HepG2 (cell line): Measurements from ENCODE around the gene KLHL36. TPM values are rescaled to one million over a fixed set of nuclear protein-coding genes. Genes with fewer than 3 reads are reported as not detected.

ENCODE experiments used
- HIVEP1 ChIP-seq: sonication (generic); formaldehyde crosslinking; IDR thresholded peaks from 2 replicates; pipeline ENCODE4 v1.4.0; 2020; ENCODE audit warnings: mild to moderate bottlenecking, missing genetic modification reagents
- RFX3 ChIP-seq: IDR thresholded peaks from 2 replicates; pipeline ENCODE4 v1.6.1; 2016; ENCODE audit warnings: missing biosample characterization, missing genetic modification reagents
- SMAD9 ChIP-seq: sonication (generic); formaldehyde crosslinking; IDR thresholded peaks from 2 replicates; pipeline ENCODE4 v1.5.1; 2020; ENCODE audit warnings: mild to moderate bottlenecking, missing genetic modification reagents
- ZNF138 ChIP-seq: sonication (generic); formaldehyde crosslinking; IDR thresholded peaks from 2 replicates; pipeline ENCODE4 v1.5.0; 2020; ENCODE audit warnings: mild to moderate bottlenecking, low read depth, missing genetic modification reagents
- ZNF564 ChIP-seq: sonication (generic); formaldehyde crosslinking; IDR thresholded peaks from 2 replicates; pipeline ENCODE4 v1.8.1; 2023; ENCODE audit warnings: mild to moderate bottlenecking, missing genetic modification reagents
- ZNF883 ChIP-seq: sonication (generic); formaldehyde crosslinking; IDR thresholded peaks from 2 replicates; pipeline ENCODE4 v1.5.1; 2020; ENCODE audit warnings: mild to moderate bottlenecking, missing genetic modification reagents; ENCODE audit errors: not compliant biosample characterization
- polyA plus RNA-seq, 8 experiments: library from polyadenylated mRNA; depleted of rRNA in 3 of 8; stranded (reverse) in 7 of 8; unstranded in 1 of 8; fragments of >200 nt; fragmentation: Illumina TruSeq in 4 of 8; extraction: Trizol in 4 of 8; gene quantifications; 2 replicates each; pipeline versions ENCODE4 v1.2.1 to v1.2.3, GENCODE V29; 2011 to 2016; ENCODE audit warnings: low read depth in 4 of 8, missing spikeins in 1 of 8, mixed read lengths in 1 of 8; ENCODE audit not compliant: insufficient read depth in 1 of 8
- total RNA-seq, 5 experiments: library from RNA; depleted of rRNA; stranded (reverse); fragments of >200 nt; fragmentation: Illumina TruSeq; extraction: Trizol; gene quantifications; 2 replicates each; pipeline ENCODE4 v1.2.3, GENCODE V29; 2016; ENCODE audit warnings: low read depth in 1 of 5
- TF ChIP-seq, protein P1 (sequence below): sonication (generic); formaldehyde crosslinking; IDR thresholded peaks from 2 replicates; pipeline ENCODE4 v1.5.0; 2020; ENCODE audit warnings: mild to moderate bottlenecking, missing genetic modification reagents
- TF ChIP-seq, protein P2 (sequence below): sonication (generic); formaldehyde crosslinking; IDR thresholded peaks from 2 replicates; pipeline ENCODE4 v1.4.0; 2020; ENCODE audit warnings: missing genetic modification reagents, borderline replicate concordance
- TF ChIP-seq, protein P3 (sequence below): sonication (generic); formaldehyde crosslinking; IDR thresholded peaks from 2 replicates; pipeline ENCODE4 v1.5.0; 2020; ENCODE audit warnings: mild to moderate bottlenecking, missing genetic modification reagents, borderline replicate concordance

KLHL36 gene
- total and polyA plus RNA-seq, 2 of the 13 experiments (the other 11 are each of a cell fraction or from before 2014, with no cell fraction given): 24.3 to 26.0 TPM

DNA sequence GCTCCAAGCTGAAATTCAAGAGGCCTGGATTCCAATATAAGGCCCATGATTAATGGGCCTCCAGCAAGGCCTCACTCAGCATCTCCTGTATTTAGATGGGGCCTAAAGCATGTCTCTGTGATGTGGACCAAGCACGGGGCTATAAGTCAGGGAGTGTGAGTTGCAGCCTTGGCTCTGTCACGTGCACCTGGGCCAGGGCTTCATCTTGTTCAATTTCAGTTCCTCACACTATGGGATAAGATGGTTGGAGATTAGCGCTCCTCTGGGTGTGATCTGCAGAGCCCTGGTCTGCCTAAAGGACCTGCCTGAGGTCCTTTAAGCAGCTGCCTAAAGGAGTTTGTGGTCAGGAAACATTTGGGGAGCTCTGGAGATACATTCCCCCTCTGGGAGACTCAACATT is 25.2 kb downstream of the KLHL36 start (continued):
- TF ChIP-seq, protein P1, sequence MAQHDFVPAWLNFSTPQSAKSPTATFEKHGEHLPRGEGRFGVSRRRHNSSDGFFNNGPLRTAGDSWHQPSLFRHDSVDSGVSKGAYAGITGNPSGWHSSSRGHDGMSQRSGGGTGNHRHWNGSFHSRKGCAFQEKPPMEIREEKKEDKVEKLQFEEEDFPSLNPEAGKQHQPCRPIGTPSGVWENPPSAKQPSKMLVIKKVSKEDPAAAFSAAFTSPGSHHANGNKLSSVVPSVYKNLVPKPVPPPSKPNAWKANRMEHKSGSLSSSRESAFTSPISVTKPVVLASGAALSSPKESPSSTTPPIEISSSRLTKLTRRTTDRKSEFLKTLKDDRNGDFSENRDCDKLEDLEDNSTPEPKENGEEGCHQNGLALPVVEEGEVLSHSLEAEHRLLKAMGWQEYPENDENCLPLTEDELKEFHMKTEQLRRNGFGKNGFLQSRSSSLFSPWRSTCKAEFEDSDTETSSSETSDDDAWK: no peak
- TF ChIP-seq ZNF138: no peak
- TF ChIP-seq SMAD9 (CRISPR knock-in tag): no peak
- no peak for TF ChIP-seq RFX3 (CRISPR knock-in tag)
- no peak for TF ChIP-seq HIVEP1 (CRISPR knock-in tag)
- TF ChIP-seq, protein P2, sequence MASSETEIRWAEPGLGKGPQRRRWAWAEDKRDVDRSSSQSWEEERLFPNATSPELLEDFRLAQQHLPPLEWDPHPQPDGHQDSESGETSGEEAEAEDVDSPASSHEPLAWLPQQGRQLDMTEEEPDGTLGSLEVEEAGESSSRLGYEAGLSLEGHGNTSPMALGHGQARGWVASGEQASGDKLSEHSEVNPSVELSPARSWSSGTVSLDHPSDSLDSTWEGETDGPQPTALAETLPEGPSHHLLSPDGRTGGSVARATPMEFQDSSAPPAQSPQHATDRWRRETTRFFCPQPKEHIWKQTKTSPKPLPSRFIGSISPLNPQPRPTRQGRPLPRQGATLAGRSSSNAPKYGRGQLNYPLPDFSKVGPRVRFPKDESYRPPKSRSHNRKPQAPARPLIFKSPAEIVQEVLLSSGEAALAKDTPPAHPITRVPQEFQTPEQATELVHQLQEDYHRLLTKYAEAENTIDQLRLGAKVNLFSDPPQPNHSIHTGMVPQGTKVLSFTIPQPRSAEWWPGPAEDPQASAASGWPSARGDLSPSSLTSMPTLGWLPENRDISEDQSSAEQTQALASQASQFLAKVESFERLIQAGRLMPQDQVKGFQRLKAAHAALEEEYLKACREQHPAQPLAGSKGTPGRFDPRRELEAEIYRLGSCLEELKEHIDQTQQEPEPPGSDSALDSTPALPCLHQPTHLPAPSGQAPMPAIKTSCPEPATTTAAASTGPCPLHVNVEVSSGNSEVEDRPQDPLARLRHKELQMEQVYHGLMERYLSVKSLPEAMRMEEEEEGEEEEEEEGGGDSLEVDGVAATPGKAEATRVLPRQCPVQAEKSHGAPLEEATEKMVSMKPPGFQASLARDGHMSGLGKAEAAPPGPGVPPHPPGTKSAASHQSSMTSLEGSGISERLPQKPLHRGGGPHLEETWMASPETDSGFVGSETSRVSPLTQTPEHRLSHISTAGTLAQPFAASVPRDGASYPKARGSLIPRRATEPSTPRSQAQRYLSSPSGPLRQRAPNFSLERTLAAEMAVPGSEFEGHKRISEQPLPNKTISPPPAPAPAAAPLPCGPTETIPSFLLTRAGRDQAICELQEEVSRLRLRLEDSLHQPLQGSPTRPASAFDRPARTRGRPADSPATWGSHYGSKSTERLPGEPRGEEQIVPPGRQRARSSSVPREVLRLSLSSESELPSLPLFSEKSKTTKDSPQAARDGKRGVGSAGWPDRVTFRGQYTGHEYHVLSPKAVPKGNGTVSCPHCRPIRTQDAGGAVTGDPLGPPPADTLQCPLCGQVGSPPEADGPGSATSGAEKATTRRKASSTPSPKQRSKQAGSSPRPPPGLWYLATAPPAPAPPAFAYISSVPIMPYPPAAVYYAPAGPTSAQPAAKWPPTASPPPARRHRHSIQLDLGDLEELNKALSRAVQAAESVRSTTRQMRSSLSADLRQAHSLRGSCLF (CRISPR knock-in tag): no peak
- no peak for TF ChIP-seq ZNF564 (CRISPR knock-in tag)
- TF ChIP-seq, protein P3, sequence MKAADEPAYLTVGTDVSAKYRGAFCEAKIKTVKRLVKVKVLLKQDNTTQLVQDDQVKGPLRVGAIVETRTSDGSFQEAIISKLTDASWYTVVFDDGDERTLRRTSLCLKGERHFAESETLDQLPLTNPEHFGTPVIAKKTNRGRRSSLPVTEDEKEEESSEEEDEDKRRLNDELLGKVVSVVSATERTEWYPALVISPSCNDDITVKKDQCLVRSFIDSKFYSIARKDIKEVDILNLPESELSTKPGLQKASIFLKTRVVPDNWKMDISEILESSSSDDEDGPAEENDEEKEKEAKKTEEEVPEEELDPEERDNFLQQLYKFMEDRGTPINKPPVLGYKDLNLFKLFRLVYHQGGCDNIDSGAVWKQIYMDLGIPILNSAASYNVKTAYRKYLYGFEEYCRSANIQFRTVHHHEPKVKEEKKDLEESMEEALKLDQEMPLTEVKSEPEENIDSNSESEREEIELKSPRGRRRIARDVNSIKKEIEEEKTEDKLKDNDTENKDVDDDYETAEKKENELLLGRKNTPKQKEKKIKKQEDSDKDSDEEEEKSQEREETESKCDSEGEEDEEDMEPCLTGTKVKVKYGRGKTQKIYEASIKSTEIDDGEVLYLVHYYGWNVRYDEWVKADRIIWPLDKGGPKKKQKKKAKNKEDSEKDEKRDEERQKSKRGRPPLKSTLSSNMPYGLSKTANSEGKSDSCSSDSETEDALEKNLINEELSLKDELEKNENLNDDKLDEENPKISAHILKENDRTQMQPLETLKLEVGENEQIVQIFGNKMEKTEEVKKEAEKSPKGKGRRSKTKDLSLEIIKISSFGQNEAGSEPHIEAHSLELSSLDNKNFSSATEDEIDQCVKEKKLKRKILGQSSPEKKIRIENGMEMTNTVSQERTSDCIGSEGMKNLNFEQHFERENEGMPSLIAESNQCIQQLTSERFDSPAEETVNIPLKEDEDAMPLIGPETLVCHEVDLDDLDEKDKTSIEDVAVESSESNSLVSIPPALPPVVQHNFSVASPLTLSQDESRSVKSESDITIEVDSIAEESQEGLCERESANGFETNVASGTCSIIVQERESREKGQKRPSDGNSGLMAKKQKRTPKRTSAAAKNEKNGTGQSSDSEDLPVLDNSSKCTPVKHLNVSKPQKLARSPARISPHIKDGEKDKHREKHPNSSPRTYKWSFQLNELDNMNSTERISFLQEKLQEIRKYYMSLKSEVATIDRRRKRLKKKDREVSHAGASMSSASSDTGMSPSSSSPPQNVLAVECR (CRISPR knock-in tag): no peak
- no peak for TF ChIP-seq ZNF883 (CRISPR knock-in tag)
- TF ChIP-seq, all 625 proteins: peak for 0
